ENCODE data around the gene ZSCAN10. TPM values are rescaled to one million over a fixed set of nuclear protein-coding genes. Genes with fewer than 3 reads are reported as not detected.
"Not testable (repeated sequence)": the region's sequence is repeated elsewhere in the genome, so short reads cannot be mapped to it uniquely, and the experiment has no call there.

The ZSCAN10 gene
- total RNA-seq, 1 donor from 2014 or later: not detected

- ATAC-seq (no peak), DNase-seq (no peak)
- intact Hi-C loops (cut with micrococcal nuclease): no loop called here
Measured at GRCh38 chr16:3088925-3089716, 10.0 kb downstream of the ZSCAN10 start.

GRCh38 chr16:3088450-3088849, 10.6 kb downstream of the ZSCAN10 start:
- ATAC-seq (no peak), DNase-seq (no peak)
- intact Hi-C loops (cut with micrococcal nuclease): no loop called here

GRCh38 chr16:3087243-3088235, 11.6 kb downstream of the ZSCAN10 start:
- intact Hi-C loops (cut with micrococcal nuclease): no loop called here
- peak; percentile 60 for DNase-seq
- ATAC-seq: peak; percentile 72

- ATAC-seq: peak; percentile 67
- DNase-seq: no peak
- intact Hi-C loops (cut with micrococcal nuclease): no loop called here
Measured at GRCh38 chr16:3086596-3087242, 12.4 kb downstream of the ZSCAN10 start.

GRCh38 chr16:3085868-3086595, 13.1 kb downstream of the ZSCAN10 start:
- ATAC-seq (no peak), DNase-seq (no peak)
- intact Hi-C loops (cut with micrococcal nuclease): no loop called here

- no peak for DNase-seq
- no peak for ATAC-seq
- intact Hi-C loops (cut with micrococcal nuclease): no loop called here
Measured at GRCh38 chr16:3084969-3085670, 14.0 kb downstream of the ZSCAN10 start.

GRCh38 chr16:3084491-3084890, 14.6 kb downstream of the ZSCAN10 start:
- no peak for DNase-seq
- intact Hi-C loops (cut with micrococcal nuclease): no loop called here
- no peak for ATAC-seq

- ATAC-seq; intact Hi-C loops (cut with micrococcal nuclease); DNase-seq: not testable (repeated sequence)
Measured at GRCh38 chr16:3083408-3083807, 15.7 kb downstream of the ZSCAN10 start.

- intact Hi-C loops (cut with micrococcal nuclease); DNase-seq; ATAC-seq: not testable (repeated sequence)
Measured at GRCh38 chr16:3081957-3082356, 17.1 kb downstream of the ZSCAN10 start.

GRCh38 chr16:3080024-3080423, 19.1 kb downstream of the ZSCAN10 start:
- DNase-seq: no peak

GRCh38 chr16:3076577-3076976, 22.5 kb downstream of the ZSCAN10 start:
- DNase-seq (no peak), ATAC-seq (no peak)
- intact Hi-C loops (cut with micrococcal nuclease): no loop called here

More at GRCh38 chr16:3080024-3080423, 19.1 kb downstream of the ZSCAN10 start:
- intact Hi-C loops (cut with micrococcal nuclease): no loop called here
- ATAC-seq: no peak

GRCh38 chr16:3075946-3076345, 23.1 kb downstream of the ZSCAN10 start:
- intact Hi-C loops (cut with micrococcal nuclease); DNase-seq; ATAC-seq: not testable (repeated sequence)

GRCh38 chr16:3075523-3075915, 23.6 kb downstream of the ZSCAN10 start:
- intact Hi-C loops (cut with micrococcal nuclease): no loop called here
- DNase-seq (peak; percentile 75), ATAC-seq (peak; percentile 82)

- intact Hi-C loops (cut with micrococcal nuclease): no loop called here
- DNase-seq: peak; percentile 44
Measured at GRCh38 chr16:3074860-3075522, 24.1 kb downstream of the ZSCAN10 start.

GRCh38 chr16:3073448-3073847, 25.6 kb downstream of the ZSCAN10 start:
- DNase-seq (no peak), ATAC-seq (no peak)
- intact Hi-C loops (cut with micrococcal nuclease): no loop called here

More at GRCh38 chr16:3074860-3075522, 24.1 kb downstream of the ZSCAN10 start:
- peak; percentile 51 for ATAC-seq

GRCh38 chr16:3072576-3073263, 26.4 kb downstream of the ZSCAN10 start:
- intact Hi-C loops (cut with micrococcal nuclease): not testable (repeated sequence)
- ATAC-seq (peak; percentile 24), DNase-seq (peak; percentile 11)

GRCh38 chr16:3072148-3072547, 26.9 kb downstream of the ZSCAN10 start:
- intact Hi-C loops (cut with micrococcal nuclease); ATAC-seq: not testable (repeated sequence)
- peak; percentile 21 for DNase-seq
